GM18517 (cell line): Measurements from ENCODE around the gene RNU1-3.
"Not testable (repeated sequence)": the region's sequence is repeated elsewhere in the genome, so short reads cannot be mapped to it uniquely, and the experiment has no call there.

ENCODE experiments used
- ATAC-seq: cut with Tn5 transposase; IDR thresholded peaks from one replicate; pipeline ENCODE4 v1.9.1; 2021; ENCODE audit warnings: mild to moderate bottlenecking, moderate library complexity; ENCODE audit not compliant: unreplicated experiment

RNU1-3 gene

DNA sequence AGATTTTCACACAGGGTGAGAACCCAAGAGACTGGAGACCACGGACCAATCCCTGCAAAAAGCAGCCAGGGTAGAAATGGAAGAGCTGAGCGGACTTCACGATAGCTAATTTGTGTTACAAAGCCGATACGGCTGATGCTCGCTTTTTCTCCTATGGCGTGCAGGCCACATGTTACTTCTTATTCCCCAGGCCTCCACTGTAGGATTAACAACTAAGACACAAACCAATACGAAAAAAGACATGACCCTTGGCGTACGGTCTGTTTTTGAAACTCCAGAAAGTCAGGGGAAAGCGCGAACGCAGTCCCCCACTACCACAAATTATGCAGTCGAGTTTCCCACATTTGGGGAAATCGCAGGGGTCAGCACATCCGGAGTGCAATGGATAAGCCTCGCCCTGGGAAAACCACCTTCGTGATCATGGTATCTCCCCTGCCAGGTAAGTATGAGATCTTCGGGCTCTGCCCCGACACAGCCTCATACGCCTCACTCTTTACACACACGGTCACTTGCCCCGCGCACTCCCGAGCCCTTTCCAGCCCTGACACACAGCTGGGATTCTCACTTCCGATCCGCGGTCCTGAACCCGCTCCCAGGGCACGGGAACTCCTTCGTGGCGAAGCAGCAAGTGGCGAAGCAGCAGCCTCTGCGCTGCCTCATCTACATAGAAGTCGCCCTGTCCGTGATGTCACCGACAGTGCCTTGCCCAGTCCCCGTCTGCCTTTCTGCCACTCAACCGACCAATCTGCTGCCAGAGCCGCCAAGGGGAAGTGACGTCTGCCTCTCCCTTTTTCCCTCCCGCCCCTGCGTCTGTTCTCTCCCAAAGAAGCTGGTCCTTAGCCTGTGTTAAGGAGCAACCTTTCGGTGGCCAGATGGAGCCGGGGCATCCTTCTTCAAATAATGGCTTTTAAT is at the start of gene RNU1-3:
TSS of gene RNU1-3 (minus strand) at position 447 of the 912 bp plus-strand sequence.
- peak; percentile 98 for ATAC-seq

GRCh38 chr1:16713480-16713879 is 46.7 kb upstream of the RNU1-3 start:
- ATAC-seq, result not testable (repeated sequence)

DNA sequence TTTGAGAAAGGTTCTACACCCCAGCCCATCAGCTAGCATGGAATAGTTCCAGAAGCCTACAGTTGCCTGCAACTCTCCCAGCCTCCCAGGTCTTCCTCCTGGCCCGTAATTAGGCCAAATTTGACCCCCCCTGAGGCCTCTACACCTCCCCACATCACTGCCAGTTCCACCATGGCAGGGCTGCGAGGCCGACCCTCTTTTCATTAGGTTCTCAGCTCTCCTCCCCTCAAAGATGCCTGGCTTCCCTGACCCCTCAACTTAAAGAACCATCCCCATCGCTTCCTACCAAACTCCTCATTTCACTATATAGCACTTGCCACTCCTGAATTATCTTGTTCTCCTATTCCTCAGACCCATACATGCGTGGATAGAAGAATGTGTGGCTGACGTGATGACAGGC is 46.2 kb upstream of the RNU1-3 start:
- not testable (repeated sequence) for ATAC-seq

GRCh38 chr1:16712582-16712981 is 45.8 kb upstream of the RNU1-3 start:
- not testable (repeated sequence) for ATAC-seq

GRCh38 chr1:16712131-16712530 is 45.4 kb upstream of the RNU1-3 start:
- ATAC-seq, result not testable (repeated sequence)

- ATAC-seq, result not testable (repeated sequence)
Measured at GRCh38 chr1:16710618-16711017, 43.9 kb upstream of the RNU1-3 start.

DNA sequence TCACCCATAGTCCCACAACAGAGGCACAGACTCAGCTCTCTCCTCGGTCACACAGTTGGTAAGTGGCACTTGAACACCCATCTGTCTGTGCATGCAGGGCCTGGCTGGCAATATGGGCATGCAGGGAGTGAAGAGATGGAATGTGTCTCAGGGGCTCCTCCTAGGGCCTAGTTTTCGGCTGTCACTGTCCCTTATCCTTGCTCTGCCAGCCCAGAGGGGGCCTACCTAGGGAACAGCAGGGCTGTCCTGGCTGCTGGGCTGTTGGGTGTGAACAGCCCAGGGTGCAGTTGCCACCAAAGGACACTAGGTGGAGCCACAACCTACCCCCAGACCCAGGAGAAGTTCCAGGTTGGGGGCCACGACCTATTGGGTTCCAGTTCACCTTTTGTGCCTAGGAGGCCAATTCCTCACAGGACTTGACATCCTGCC is 42.9 kb upstream of the RNU1-3 start:
- not testable (repeated sequence) for ATAC-seq

DNA sequence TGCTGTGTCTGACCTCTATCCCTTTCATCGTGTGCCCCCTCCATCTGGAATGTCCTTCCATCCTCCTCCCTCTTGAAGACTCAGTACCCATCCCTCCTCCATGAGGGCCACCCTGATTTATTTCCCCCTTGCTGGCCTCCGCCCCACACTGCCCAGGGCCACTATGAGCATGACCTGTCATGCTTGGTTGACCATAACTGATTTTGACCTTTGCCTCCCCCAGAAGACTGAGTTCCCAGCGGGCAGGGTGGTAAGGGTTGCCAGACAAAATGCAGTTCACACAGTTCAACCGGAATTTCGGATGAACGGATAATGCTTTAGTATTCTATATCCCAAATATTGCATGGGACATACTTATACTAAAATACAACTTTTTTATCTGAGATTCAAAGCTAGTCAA is 42.0 kb upstream of the RNU1-3 start:
- ATAC-seq, result not testable (repeated sequence)

DNA sequence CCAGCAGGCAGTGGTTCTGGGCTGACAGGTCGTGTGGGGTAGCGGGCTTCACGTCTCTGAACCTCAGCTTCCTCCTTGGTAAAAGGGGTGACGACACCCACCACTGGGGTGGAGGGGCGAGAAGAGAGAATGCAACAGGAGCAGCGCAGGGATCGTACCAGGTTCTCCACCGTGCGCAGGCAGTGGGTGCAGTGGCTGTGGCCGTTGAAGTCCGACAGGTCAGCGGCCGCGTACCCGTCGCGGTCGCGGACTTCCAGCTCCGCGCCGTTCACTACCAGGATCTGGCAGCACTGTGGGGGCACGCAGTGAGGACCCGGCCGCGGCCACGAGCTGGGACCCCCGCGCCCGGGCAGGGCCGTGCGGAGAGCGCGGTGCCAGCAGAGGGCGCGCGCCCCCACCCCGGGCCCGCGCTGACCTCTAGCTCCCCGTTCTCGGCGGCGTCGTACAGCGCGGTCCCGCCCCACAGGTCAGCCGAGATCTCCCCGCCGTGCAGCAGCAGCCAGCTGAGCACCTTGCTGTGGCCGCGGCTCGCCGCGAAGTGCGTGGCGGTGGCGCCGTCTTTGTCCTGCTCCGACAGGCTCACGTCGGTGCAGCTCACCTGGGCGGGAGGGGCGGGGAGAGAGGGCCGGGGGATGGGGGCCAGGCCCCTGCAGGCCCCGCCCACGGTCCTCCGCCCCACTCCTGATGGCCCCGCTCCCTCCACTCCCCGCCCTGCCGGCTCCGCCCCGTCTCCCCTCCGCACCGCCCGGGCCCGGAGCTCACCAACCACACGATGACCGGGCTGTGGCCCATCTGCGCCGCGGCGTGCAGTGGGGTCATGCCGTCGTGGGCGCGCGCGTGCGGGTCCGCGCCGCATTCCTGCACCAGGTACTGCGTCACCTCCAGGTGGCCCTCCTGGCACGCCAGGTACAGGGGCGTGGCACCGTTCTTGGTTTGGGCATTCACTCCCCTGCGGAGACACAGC is 40.7 kb upstream of the RNU1-3 start:
- not testable (repeated sequence) for ATAC-seq

- ATAC-seq, result not testable (repeated sequence)
Measured at GRCh38 chr1:16706302-16706701, 39.6 kb upstream of the RNU1-3 start.

- ATAC-seq, result not testable (repeated sequence)
Measured at GRCh38 chr1:16704502-16705100, 37.9 kb upstream of the RNU1-3 start.

GRCh38 chr1:16704076-16704475 is 37.3 kb upstream of the RNU1-3 start:
- ATAC-seq, result not testable (repeated sequence)

- not testable (repeated sequence) for ATAC-seq
Measured at GRCh38 chr1:16703602-16704001, 36.9 kb upstream of the RNU1-3 start.

- ATAC-seq, result not testable (repeated sequence)
Measured at GRCh38 chr1:16703141-16703540, 36.4 kb upstream of the RNU1-3 start.

GRCh38 chr1:16702280-16702679 is 35.5 kb upstream of the RNU1-3 start:
- not testable (repeated sequence) for ATAC-seq

- ATAC-seq, result not testable (repeated sequence)
Measured at GRCh38 chr1:16701189-16701588, 34.4 kb upstream of the RNU1-3 start.

DNA sequence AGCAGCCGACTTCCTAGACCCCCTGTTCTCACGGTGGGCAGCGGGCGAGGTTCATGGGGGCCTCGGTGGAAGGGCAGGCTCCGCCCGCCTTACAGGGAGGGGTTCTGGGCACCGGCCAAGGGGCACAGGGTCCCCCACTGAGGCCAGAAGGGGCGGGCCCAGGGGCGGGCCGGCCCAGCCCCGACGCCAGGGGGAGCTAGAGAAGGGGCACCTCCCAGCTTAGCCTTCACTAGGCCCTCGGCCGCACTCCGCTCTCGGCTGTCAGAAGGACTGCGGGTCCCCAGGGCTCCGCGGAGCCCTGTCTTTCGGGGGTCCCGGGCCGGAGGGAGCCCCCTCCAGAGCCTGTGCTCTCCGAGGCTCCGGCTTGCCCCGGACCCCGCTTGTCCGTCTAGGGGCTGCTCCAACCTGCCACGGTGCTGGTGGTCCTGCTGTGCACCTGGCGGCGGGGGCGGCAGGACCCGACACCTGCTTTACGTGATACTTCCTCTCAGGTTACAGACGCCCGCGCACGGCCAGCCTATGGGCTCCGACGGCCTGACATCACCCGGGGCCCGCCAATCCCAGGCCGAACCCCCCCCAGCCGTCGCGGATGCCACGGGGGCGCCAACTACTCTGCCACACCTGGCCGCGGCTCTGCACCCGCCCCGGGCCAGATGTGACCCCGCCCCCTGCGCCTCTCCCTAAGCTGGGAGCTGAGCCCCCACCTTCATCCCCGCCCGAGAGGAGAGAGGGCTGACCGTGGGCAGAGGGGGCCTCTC is 33.6 kb upstream of the RNU1-3 start:
- ATAC-seq, result not testable (repeated sequence)

- ATAC-seq, result not testable (repeated sequence)
Measured at GRCh38 chr1:16699440-16699839, 32.7 kb upstream of the RNU1-3 start.

GRCh38 chr1:16697152-16697551 is 30.4 kb upstream of the RNU1-3 start:
- not testable (repeated sequence) for ATAC-seq
